Measurements from ENCODE around the gene TEX19. TPM values are rescaled to one million over a fixed set of nuclear protein-coding genes. Genes with fewer than 3 reads are reported as not detected.

Gene TEX19, protein sequence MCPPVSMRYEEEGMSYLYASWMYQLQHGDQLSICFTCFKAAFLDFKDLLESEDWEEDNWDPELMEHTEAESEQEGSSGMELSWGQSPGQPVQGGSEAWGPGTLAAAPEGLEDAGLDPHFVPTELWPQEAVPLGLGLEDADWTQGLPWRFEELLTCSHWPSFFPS
- total RNA-seq, result not detected
- long read RNA-seq, result 0 reads

DNA sequence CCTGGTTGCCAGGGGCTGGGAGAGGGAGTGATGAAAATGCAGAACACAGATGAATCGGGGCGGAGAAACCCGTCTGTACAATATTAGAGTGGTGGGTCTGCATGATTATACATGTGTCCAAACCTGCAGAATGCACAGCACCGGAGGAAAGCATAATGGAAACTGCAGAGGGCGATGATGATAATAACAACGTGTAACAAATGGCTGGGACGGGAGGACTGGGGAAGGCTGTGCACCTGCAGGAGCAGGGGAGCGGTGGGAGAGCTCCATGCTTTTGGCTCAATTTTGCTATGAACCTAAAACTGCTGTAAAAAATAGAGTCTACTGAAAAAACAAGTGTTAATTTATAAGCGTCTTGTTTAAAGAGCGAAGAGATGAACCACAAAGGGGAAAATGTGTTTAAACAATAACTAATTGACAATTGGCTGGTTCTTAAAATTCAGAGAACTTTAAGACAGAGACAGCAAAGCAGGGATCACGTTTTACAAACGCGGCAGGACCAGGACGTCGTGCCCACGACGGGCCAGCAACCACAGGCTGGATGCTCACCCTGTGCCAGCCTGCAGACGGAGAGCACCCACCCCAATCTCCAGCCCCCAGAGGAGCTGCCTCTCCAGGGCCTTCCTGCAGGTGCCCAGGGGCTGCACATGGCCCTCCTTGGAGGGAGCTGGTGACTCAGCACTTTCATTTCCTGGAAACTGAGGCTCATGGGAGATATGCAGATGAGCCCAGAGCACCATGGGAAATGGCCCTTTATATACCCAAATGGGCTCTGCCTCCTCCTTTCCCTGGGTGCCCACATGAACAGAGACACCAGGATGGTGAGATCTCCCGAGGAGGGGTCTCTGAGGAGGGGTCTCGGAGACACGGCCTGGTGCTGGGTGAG lies at the start of gene TEX19:
TEX19 (plus strand) TSS at position 783 of the 886 bp plus-strand sequence. CDS start 2,904 bp downstream, outside the sequence.
- no peak within 1 kb of the TSS for H3K27ac ChIP-seq
- no peaks in the 10 kb centered on the region for H3K4me1 ChIP-seq
- peaks cover 24% of the 10 kb centered on the region for H3K27me3 ChIP-seq (ENCODE audit: low read depth)
- H3K36me3 ChIP-seq, result no peaks in the 10 kb centered on the region
- no peak for ATAC-seq
- H3K9me3 ChIP-seq, result no peaks in the 10 kb centered on the region
- no peak for DNase-seq
- H3K4me3 ChIP-seq, result no peak within 1 kb of the TSS
- intact Hi-C loops (cut with DNase I), result no loop called here
- TF ChIP-seq, protein P1, sequence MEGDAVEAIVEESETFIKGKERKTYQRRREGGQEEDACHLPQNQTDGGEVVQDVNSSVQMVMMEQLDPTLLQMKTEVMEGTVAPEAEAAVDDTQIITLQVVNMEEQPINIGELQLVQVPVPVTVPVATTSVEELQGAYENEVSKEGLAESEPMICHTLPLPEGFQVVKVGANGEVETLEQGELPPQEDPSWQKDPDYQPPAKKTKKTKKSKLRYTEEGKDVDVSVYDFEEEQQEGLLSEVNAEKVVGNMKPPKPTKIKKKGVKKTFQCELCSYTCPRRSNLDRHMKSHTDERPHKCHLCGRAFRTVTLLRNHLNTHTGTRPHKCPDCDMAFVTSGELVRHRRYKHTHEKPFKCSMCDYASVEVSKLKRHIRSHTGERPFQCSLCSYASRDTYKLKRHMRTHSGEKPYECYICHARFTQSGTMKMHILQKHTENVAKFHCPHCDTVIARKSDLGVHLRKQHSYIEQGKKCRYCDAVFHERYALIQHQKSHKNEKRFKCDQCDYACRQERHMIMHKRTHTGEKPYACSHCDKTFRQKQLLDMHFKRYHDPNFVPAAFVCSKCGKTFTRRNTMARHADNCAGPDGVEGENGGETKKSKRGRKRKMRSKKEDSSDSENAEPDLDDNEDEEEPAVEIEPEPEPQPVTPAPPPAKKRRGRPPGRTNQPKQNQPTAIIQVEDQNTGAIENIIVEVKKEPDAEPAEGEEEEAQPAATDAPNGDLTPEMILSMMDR (IDR thresholded peaks at IDR 0.05), result no peak

DNA sequence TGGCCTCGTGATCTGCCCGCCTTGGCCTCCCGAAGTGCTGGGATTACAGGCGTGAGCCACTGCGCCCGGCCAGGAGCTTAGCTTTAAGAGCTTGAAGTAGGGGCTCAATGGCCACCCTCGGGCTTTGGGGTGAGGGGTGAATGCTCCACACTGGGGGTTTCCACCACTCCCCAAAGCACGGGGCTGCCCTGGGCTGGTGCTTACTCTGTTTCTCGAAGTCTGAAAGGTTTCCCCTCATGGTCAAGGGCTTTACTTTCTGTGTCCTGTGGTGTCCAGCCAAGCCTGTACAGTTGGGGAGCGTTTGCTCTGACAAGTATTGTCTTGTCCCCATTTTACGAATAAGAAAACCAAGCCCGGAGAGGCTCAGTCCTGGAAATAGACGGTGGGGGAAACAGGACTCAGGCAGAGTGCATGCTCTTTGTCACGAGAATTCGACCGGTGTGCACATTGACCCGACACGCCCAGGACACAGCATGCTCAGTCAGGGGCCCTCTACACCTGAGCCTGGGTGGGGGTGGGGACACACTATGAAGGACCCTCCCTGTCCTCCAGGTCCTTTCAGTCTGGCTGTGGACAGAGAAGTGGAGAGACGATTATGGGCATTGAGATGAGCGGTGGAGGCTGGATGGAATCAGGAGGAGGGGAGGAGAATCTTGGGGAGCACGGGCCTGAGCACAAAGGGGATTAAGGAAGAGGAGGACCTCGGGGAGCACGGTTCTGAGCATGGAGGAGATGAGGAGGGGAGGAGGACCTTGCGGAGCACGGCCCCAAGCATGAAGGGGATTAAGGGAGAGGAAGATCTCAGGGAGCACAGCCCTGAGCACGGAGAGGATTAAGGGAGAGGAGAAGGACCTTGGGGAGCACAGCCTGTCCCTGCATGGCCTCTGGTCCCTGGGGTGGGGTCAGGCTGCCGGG lies 49.1 kb upstream of the TEX19 start:
- TF ChIP-seq, protein P1 (IDR thresholded peaks at IDR 0.05), result no peak
- Histone ChIP-seq H3K36me3 (no peaks in the 10 kb centered on the region), H3K4me1 (no peaks in the 10 kb centered on the region), H3K27ac (no peak overlapping the region), H3K9me3 (no peaks in the 10 kb centered on the region), H3K4me3 (no peak overlapping the region), H3K27me3 (ENCODE audit: low read depth) (peaks cover 28% of the 10 kb centered on the region)
- DNase-seq, result no peak
- intact Hi-C loops (cut with DNase I), result no loop called here
- no peak for ATAC-seq

DNA sequence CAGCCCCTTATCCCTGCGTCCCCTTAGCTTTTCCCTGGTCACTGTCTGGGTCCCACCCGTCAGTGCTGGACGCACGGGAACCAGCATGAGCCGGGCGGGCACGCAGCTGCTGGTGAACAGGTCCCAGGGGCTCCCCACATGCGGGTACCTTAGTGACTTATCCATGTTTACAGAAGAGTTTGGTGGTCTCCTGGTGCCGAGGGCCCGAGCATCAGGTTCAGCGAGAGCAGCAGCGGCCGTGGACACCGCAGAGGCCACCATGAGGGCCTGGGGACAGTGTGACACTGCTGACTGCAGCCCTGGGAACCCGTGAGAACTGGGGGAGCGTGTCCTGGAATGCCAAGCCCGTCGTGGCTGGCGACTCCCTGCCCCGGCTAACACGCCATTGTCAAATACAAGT lies 48.2 kb upstream of the TEX19 start:
- H3K4me1 ChIP-seq, result peaks cover 7% of the 10 kb centered on the region
- ATAC-seq (no peak), DNase-seq (no peak)
- H3K9me3 ChIP-seq, result no peaks in the 10 kb centered on the region
- H3K4me3 ChIP-seq, result no peak overlapping the region
- TF ChIP-seq, protein P1 (IDR thresholded peaks at IDR 0.05), result no peak
- no peak overlapping the region for H3K27ac ChIP-seq
- intact Hi-C loops (cut with DNase I), result no loop called here
- no peaks in the 10 kb centered on the region for H3K36me3 ChIP-seq
- H3K27me3 ChIP-seq (ENCODE audit: low read depth), result peaks cover 38% of the 10 kb centered on the region

DNA sequence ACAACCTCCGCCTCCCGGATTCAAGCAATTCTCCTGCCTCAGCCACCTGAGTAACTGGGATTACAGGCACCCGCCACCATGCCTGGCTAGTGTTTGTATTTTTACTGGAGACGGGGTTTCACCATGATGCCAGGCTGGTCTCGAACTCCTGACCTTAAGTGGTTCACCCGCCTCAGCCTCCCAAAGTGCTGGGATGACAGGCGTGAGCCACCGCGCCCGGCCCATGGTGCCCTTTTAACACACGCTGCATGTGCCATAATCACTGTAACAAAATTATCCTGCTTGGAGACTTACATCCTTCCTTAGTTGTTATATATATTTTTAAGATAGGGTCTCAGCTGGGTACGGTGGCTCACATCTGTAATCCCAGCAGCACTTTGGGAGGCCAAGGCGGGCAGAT lies 47.1 kb upstream of the TEX19 start:
- ATAC-seq, result no peak
- H3K27me3 ChIP-seq (ENCODE audit: low read depth), result peaks cover 40% of the 10 kb centered on the region
- H3K36me3 ChIP-seq, result no peaks in the 10 kb centered on the region
- no peak overlapping the region for H3K27ac ChIP-seq
- no peaks in the 10 kb centered on the region for H3K9me3 ChIP-seq
- DNase-seq, result no peak
- intact Hi-C loops (cut with DNase I), result no loop called here
- H3K4me3 ChIP-seq, result no peak overlapping the region
- TF ChIP-seq, protein P1 (IDR thresholded peaks at IDR 0.05), result no peak
- H3K4me1 ChIP-seq, result peaks cover 13% of the 10 kb centered on the region

Measured in lower lobe of right lung (tissue), 2 donors.